Breast epithelium (tissue), 4 donors: Measurements from ENCODE around the gene HMGXB4. TPM values are rescaled to one million over a fixed set of nuclear protein-coding genes. Genes with fewer than 3 reads are reported as not detected.

Experiments
- DNase-seq, 2 donors: peaks; one replicate each; pipeline ENCODE4 v3.0.0-alpha.2; 2019; ENCODE audit warnings: low spot score in 2 of 2
- H3K27ac ChIP-seq, 2 donors: fragments of 200-600 bp; sonication (generic) in 1 of 2; one replicate each; pipeline ENCODE4 v1.5.1; 2016 to 2019; ENCODE audit warnings: mild to moderate bottlenecking in 1 of 2
- H3K27me3 ChIP-seq, 2 donors: fragments of 200-600 bp; sonication (generic) in 1 of 2; one replicate each; pipeline versions ENCODE4 v1.5.1 to v1.6.0; 2017 to 2019; ENCODE audit warnings: control low read depth in 1 of 2, mild to moderate bottlenecking in 1 of 2
- H3K36me3 ChIP-seq: fragments of 200-600 bp; one replicate; pipeline ENCODE4 v1.5.1; 2019
- H3K4me1 ChIP-seq, 2 donors: fragments of 200-600 bp; sonication (generic); one replicate each; pipeline ENCODE4 v1.5.1; 2016 to 2019; ENCODE audit warnings: control low read depth in 1 of 2
- H3K4me3 ChIP-seq, 3 donors: fragments of 200-600 bp; sonication (generic); 1 replicate in 2 of 3; 2 replicates in 1 of 3; pipeline ENCODE4 v1.5.1; 2016 to 2019; ENCODE audit warnings: mild to moderate bottlenecking in 3 of 3, moderate library complexity in 2 of 3
- H3K9me3 ChIP-seq, 2 donors: fragments of 200-600 bp; sonication (generic) in 1 of 2; one replicate each; pipeline ENCODE4 v1.5.1; 2016 to 2019; ENCODE audit warnings: control low read depth in 1 of 2
- POLR2A ChIP-seq: fragments of 450-650 bp; IDR thresholded peaks from one replicate; pipeline ENCODE4 v1.6.1; 2016; ENCODE audit warnings: antibody characterized with exemption, mild to moderate bottlenecking, moderate library complexity
- POLR2AphosphoS5 ChIP-seq, 3 donors: sonication (generic); formaldehyde crosslinking; IDR thresholded peaks; one replicate each; pipeline ENCODE4 v1.6.1; 2017; ENCODE audit warnings: antibody characterized with exemption in 3 of 3
- intact Hi-C: fragments of 100-400 bp; cut with DNase I; formaldehyde crosslinking; loops from one replicate; pipeline ENCODE4 v1.15.1; 2023; ENCODE audit warnings: low total_unique reads
- total RNA-seq, 3 donors: library from RNA; depleted of rRNA; stranded (reverse); fragments of >200 nt; gene quantifications; one replicate each; pipeline ENCODE4 v1.1.0, GENCODE V29; 2016
- TF ChIP-seq, protein P1 (sequence below), 3 donors: fragments of 450-650 bp; IDR thresholded peaks; one replicate each; pipeline ENCODE4 v1.5.1; 2016 to 2017; ENCODE audit warnings: antibody characterized with exemption in 3 of 3, mild to moderate bottlenecking in 3 of 3, moderate library complexity in 3 of 3

HMGXB4 gene
- total RNA-seq, 3 donors from 2014 or later = 12.8 to 28.5 (median 26.2) TPM

DNA sequence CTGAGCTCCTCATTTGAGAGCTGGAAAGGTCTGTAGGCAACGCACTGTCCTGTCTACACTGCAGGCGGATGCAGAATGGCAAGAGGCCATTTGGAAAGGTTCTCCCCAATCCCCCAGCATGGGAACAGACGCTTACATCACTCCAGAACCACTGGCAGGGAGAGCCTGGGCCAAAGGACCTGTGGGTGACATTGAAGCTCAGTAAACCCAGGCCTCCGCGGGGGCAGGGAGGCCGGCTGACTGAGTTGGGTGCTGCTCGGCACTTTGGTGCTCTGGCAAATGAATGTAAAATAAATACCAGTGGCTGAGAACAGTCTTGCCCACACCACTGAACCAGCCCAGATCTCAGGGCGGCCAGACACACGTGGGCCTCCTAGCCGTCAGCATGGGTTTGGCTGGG, 64.8 kb downstream of the HMGXB4 start:
- peaks cover 5% of the 10 kb centered on the region for H3K36me3 ChIP-seq
- H3K27me3 ChIP-seq = no peaks in the 10 kb centered on the region
- H3K27ac ChIP-seq = no peak overlapping the region
- no peaks in the 10 kb centered on the region for H3K4me1 ChIP-seq
- TF ChIP-seq POLR2A (no peak), POLR2AphosphoS5 (IDR thresholded peaks at IDR 0.05) (no peak)
- TF ChIP-seq, protein P1, sequence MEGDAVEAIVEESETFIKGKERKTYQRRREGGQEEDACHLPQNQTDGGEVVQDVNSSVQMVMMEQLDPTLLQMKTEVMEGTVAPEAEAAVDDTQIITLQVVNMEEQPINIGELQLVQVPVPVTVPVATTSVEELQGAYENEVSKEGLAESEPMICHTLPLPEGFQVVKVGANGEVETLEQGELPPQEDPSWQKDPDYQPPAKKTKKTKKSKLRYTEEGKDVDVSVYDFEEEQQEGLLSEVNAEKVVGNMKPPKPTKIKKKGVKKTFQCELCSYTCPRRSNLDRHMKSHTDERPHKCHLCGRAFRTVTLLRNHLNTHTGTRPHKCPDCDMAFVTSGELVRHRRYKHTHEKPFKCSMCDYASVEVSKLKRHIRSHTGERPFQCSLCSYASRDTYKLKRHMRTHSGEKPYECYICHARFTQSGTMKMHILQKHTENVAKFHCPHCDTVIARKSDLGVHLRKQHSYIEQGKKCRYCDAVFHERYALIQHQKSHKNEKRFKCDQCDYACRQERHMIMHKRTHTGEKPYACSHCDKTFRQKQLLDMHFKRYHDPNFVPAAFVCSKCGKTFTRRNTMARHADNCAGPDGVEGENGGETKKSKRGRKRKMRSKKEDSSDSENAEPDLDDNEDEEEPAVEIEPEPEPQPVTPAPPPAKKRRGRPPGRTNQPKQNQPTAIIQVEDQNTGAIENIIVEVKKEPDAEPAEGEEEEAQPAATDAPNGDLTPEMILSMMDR (IDR thresholded peaks at IDR 0.05) = no peak
- DNase-seq = no peak
- H3K4me3 ChIP-seq = no peak overlapping the region
- intact Hi-C loops = no loop called here
- no peaks in the 10 kb centered on the region for H3K9me3 ChIP-seq

DNA sequence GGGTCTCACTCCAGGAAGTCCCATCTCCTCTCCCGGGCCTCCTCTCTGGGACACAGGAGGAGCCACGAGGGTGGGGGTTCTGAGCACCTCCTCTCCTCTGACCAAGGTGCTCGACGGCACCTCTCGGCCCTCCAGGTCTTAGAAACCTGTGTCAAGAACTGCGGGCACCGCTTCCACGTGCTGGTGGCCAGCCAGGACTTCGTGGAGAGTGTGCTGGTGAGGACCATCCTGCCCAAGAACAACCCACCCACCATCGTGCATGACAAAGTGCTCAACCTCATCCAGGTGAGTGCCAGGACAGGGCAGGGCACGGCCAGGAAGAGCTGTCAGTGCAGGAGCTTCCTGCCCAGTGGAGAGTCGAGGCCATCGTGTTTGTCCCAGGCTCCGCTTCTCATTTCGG, 65.6 kb downstream of the HMGXB4 start:
- Histone ChIP-seq H3K4me1 (no peaks in the 10 kb centered on the region), H3K9me3 (no peaks in the 10 kb centered on the region), H3K27ac (no peak overlapping the region), H3K27me3 (no peaks in the 10 kb centered on the region), H3K4me3 (no peak overlapping the region), H3K36me3 (peaks cover 5% of the 10 kb centered on the region)
- no peak for TF ChIP-seq POLR2A
- intact Hi-C loops = no loop called here
- DNase-seq = no peak

DNA sequence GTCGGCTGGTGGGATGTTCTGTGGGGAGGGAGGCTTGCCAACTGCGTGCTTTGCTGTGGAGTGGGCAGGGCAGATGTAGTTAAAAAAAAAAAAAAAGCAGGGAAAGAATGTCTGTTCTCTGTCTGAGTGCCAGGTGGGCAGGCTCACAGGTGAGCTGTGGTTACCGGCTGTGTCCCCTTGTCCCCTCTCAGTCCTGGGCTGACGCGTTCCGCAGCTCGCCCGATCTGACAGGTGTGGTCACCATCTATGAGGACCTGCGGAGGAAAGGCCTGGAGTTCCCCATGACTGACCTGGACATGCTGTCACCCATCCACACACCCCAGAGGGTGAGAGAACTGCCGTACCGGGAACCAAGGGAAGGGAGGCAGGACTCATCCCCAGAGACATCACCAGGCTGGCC, 66.0 kb downstream of the HMGXB4 start:
- Histone ChIP-seq H3K36me3 (peaks cover 5% of the 10 kb centered on the region), H3K27ac (no peak overlapping the region), H3K27me3 (no peaks in the 10 kb centered on the region), H3K4me3 (no peak overlapping the region), H3K4me1 (no peaks in the 10 kb centered on the region), H3K9me3 (no peaks in the 10 kb centered on the region)
- no peak for DNase-seq
- intact Hi-C loops = no loop called here
- TF ChIP-seq POLR2A (no peak), POLR2AphosphoS5 (IDR thresholded peaks at IDR 0.05) (no peak)
- TF ChIP-seq, protein P1 (IDR thresholded peaks at IDR 0.05) = no peak

DNA sequence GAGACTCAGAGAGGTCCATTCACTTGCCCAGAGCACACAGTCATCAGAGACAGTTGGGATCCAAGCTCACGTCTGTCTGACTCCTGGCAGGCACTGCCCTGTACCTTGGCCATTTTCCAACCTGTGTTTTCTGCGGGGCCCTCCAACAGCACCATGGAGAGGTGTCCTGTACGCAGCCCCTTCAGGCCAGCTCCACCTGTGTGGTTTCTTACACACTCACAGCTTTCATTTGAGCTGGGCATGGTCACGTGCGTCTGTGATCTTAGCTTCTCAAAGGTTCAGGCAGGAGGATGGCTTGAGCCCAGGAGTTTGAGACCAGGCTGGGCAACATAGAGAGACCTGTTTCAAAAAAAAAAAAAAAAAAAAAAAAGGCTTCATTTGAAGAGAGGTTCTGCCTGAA, 66.8 kb downstream of the HMGXB4 start:
- H3K27ac ChIP-seq = no peak overlapping the region
- no peaks in the 10 kb centered on the region for H3K4me1 ChIP-seq
- H3K36me3 ChIP-seq = peaks cover 5% of the 10 kb centered on the region
- H3K4me3 ChIP-seq = no peak overlapping the region
- TF ChIP-seq, protein P1 (IDR thresholded peaks at IDR 0.05) = no peak
- no peak for TF ChIP-seq POLR2A
- no peak for DNase-seq
- H3K27me3 ChIP-seq = no peaks in the 10 kb centered on the region
- no peaks in the 10 kb centered on the region for H3K9me3 ChIP-seq
- intact Hi-C loops = no loop called here

DNA sequence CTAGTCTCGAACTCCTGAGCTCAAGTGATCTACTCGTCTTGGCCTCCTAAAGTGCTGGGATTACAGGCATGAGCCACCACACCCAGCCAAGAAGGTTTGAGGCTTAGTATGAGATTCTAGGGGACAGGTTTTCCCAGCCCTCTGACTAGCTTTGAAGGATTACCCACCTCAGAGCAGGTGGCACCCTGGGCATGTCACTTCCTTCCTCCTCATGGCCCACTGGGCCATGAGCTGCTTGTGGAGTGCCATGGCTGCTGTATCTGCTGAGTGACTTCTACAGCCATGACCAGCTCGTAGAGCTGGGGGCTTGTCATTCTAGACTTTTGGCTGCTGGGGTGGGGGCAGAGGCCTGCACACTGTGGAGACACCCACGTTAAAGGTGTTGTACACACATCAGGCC, 67.5 kb downstream of the HMGXB4 start:
- intact Hi-C loops = no loop called here
- H3K27ac ChIP-seq = no peak overlapping the region
- H3K4me1 ChIP-seq = no peaks in the 10 kb centered on the region
- no peak for DNase-seq
- no peaks in the 10 kb centered on the region for H3K9me3 ChIP-seq
- TF ChIP-seq, protein P1 (IDR thresholded peaks at IDR 0.05) = no peak
- TF ChIP-seq POLR2AphosphoS5 (IDR thresholded peaks at IDR 0.05) = no peak
- TF ChIP-seq POLR2A = no peak
- no peak overlapping the region for H3K4me3 ChIP-seq
- no peaks in the 10 kb centered on the region for H3K27me3 ChIP-seq
- peaks cover 5% of the 10 kb centered on the region for H3K36me3 ChIP-seq

DNA sequence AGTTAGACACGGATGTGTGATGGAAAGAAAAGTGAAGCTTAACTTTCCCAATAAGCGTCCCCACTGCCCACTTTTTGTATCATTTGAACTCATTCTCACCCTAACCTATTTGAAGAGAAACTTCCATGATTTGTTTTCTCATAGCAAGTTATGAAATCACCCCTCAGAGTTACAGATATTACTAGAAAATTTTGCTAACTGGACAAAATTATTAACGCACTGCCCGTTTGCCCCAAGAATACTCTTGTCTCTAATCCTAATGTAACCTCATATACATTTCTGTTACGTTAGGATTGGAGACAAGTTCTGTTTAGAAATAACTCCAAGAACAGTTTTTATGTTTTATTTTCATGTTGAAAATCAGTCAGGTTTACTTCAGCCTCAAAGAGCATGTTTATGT, 67.9 kb downstream of the HMGXB4 start:
- no peaks in the 10 kb centered on the region for H3K9me3 ChIP-seq
- TF ChIP-seq POLR2AphosphoS5 (IDR thresholded peaks at IDR 0.05) (no peak), POLR2A (no peak)
- TF ChIP-seq, protein P1 (IDR thresholded peaks at IDR 0.05) = no peak
- no peaks in the 10 kb centered on the region for H3K27me3 ChIP-seq
- peaks cover 5% of the 10 kb centered on the region for H3K36me3 ChIP-seq
- DNase-seq = no peak
- intact Hi-C loops = no loop called here
- no peak overlapping the region for H3K27ac ChIP-seq
- no peaks in the 10 kb centered on the region for H3K4me1 ChIP-seq
- no peak overlapping the region for H3K4me3 ChIP-seq
